Measurements from ENCODE around the gene ACOT8.
"Not testable (repeated sequence)": the region's sequence is repeated elsewhere in the genome, so short reads cannot be mapped to it uniquely, and the experiment has no call there.

Gene ACOT8

GRCh38 chr20:45886590-45887345, 29.6 kb upstream of the ACOT8 start:
- no peak for DNase-seq

DNA sequence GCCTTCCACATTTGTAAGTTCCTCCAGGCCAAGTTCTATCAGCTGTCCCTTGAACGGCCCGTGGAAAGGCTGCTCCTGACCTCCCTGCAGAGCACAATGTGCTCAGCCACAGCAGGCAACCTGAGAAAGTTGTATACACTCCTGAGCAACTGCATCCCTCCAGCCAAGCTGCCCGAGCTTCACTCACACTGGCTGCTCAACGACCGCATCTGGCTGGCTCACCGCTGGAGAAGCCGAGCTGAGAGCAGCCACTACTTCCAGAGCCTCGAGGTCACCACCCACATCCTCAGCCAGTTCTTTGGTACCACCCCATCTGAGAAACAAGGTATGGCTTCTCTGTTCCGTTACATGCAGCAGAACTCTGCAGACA, 25.9 kb upstream of the ACOT8 start:
- no peak for DNase-seq

DNA sequence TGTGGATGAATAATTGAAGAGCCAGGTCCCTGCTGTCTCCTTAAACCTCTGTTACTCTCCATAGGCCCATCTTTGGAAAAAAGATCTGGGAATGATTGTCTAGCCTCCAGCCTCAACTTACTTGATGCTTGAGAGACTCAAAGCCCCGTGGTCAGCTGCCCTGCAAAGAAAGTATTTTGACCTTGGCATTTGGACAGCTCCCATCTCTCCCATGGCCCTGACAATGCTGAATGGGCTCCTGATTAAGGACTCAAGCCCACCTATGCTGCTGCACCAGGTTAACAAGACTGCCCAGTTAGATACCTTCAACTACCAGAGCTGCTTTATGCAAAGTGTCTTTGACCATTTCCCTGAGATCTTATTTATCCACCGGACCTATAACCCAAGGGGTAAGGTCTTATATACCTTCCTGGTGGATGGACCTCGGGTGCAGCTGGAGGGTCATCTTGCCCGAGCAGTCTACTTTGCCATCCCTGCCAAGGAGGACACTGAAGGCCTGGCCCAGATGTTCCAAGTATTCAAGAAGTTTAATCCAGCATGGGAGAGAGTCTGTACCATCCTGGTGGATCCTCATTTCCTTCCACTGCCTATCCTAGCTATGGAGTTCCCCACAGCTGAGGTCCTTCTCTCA, 25.4 kb upstream of the ACOT8 start:
- DNase-seq: no peak

- peak; percentile 99 for DNase-seq
Measured at GRCh38 chr20:45880988-45881788, 24.0 kb upstream of the ACOT8 start, which contains the start of gene ZSWIM1. Gene ZSWIM1 (plus strand): TSS chr20:45881227. CDS start chr20:45882593, 1,366 bp downstream.

- no peak for DNase-seq
Measured at GRCh38 chr20:45878076-45878761, 21.0 kb upstream of the ACOT8 start.

- no peak for DNase-seq
Measured at GRCh38 chr20:45874576-45874975, 17.4 kb upstream of the ACOT8 start.

DNA sequence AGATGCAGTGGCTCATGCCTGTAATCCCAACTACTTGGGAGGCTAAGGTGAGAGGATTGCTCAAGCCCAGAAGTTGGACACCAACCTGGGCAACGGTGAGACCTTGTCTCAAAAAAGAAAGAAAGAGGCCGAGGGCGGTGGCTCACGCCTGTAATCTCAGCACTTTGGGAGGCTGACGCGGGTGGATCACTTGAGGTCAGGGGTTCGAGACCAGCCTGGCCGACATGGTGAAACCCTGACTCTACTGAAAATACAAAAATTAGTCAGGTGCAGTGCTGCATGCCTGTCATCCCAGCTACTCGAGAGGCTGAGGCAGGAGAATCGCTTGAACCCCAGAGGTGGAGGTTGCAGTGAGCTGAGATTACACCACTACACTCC, 16.9 kb upstream of the ACOT8 start:
- not testable (repeated sequence) for DNase-seq

- DNase-seq: no peak
Measured at GRCh38 chr20:45873409-45874103, 16.4 kb upstream of the ACOT8 start.

DNA sequence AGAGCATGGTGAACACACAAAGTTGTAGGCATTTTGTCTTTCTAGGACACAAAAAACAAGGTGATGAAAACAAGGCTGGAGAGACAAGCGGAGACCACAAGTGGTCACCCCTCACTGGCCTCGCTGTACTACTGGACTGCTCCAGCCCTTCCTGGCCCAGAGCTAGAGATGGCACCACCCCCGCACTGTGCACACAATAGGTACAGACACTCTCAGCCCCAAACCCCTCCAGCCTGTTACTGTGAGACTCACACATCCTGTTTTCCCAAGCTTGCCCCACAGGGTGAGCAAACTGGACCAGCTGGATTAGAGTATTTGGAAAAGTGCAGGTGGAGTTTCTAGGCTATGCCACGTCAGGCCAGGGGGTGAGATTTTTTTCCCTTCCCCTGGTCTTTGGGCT, 15.4 kb upstream of the ACOT8 start:
- DNase-seq: no peak

- no peak for DNase-seq
Measured at GRCh38 chr20:45867819-45868176, 10.6 kb upstream of the ACOT8 start.

- no peak for DNase-seq
Measured at GRCh38 chr20:45867136-45867818, 10.1 kb upstream of the ACOT8 start.

DNA sequence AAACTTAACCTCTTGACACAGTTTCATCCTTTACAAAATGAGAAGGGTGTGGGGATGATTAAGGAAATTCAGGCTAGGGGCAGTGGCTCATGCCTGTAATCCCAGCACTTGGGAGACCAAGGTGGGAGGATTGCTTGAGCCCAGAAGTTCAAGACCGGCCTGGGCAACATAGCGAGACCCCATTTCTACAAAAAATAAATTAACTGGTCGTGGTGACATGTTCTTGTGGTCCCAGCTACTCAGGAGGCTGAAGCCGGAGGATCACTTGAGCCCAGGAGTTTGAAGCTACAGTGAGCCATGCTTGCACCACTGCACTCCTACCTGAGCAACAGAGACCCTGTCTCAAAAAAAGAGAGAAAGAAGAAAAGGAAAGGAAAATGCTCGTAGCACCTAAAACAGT, 9.3 kb upstream of the ACOT8 start:
- DNase-seq: no peak

DNA sequence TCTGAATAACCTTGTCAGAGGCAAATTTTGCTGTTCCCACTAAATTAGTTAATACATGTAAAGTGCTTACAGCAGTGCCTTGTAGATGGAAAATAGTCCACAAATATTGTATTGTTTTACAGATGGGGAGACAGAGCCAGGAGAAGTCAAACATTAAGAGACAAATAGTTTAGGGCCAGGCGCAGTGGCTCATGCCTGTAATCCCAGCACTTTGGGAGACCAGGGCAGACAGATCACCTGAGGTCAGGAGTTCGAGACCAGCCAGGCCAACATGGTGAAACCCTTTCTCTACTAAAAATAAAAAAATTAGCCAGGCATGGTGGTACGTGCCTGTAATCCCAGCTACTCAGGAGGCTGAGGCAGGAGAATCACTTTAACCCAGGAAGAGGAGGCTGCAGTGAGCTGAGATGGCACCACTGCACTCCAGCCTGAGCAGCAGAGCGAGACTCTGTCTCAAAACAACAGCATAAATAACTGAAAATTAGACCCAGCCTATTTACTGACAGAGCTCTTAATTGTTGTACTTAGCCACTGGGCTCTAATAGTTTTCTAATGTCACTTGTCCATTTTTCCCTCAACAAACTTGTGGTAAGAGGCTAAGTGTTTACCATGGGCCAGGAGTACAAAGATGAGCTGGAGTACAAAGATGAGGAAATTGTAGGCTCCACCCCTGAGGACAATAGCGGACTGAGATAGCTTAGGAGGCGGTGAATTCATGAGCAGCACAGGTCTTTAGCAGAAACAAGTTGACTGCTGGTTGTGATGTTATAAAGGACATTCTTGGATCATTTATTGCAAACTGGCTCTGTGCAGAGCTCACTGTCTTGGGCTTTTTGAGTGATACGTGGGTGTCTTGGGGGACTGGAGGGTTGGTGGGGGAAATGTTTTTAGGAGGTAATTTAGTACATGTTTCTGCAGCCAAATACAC, 6.6 kb upstream of the ACOT8 start:
- no peak for DNase-seq

DNA sequence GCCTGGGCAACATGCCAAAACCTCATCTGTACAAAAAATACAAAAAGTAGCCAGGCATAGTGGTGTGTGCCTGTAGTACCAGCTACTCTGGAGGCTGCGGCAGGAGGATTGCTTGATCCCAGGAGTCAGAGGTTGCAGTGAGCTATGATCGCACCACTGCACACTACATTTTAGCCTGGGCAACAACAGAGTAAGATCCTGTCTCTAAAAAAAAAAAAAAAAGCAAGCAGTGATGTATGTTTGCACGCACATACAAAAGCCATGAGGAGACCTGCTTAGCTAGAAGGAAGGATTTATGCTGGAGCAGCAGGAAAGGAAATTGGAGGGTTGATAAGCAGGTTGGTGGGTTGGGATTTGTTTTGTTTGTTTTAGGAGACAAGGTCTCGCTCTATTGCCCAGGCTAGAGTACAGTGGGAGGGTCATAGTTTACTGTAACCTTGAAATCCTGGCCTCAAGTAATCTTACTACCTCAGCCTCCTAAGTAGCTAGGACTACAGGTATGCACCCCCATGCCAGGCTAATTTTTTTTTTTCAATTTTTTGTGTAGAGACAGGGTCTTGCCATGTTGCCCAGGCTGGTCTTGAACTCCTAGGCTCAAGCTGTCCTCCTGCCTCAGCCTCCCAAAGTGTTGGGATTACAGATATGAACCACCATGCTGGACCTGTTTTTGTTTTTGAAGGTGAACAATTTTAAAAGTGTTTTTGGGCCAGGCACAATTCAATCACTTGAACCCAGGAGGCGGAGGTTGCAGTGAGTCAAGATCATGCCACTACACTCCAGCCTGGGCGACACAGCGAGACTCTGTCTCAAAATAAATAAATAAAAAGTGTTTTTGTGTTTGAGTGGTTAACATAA, 4.3 kb upstream of the ACOT8 start:
- DNase-seq: no peak

- DNase-seq: no peak
Measured at GRCh38 chr20:45860560-45861220, 3.5 kb upstream of the ACOT8 start.

- no peak for DNase-seq
Measured at GRCh38 chr20:45859916-45860315, 2.7 kb upstream of the ACOT8 start.

GRCh38 chr20:45857882-45858216, 657 bp upstream of the ACOT8 start:
- no peak for DNase-seq

DNA sequence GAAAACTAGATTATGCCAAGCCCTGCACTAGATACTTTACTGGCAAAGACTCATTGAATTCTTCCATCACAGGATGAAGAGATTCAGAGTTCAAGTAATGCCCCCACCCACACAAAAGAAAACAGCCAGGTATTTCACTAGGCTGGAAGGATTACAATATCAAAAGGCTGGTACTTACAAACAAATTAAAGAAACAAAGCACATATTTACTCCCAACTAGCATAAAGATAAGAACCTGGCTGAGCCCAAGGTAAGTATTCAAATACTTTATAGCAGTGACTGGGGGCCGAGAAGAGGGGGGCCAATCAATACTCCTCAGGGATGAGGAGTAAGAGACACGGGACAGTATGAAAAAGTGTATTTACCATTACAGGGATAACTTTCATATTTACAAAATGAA, 3.7 kb downstream of the ACOT8 start:
- no peak for DNase-seq

- no peak for DNase-seq
Measured at GRCh38 chr20:45852326-45852725, 4.9 kb downstream of the ACOT8 start.

DNA sequence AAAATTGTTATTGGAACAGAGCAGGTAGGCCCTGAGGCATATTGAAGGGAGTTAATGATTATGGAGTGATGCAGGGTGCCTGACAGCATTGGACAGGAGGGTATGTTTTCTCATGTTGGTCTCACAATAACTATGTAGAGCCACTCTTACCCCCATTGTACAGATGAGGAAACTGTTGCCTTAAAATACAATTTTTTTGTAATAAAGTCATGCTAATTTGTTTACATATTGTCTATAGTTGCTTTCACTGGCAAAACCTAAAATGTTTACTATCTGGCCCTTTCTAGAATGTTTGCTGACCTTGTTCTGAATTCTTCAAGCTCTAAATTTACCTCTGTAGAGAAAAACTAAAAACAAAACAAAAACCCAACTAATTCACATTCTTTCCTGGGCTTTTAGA, 5.7 kb downstream of the ACOT8 start:
- DNase-seq: no peak
